ENCODE results near the gene CELF1. TPM values are rescaled to one million over a fixed set of nuclear protein-coding genes. Genes with fewer than 3 reads are reported as not detected.

CELF1 gene
- total and polyA plus RNA-seq, 9 of the 15 experiments (the other 6 are each of a cell fraction or from before 2014, with no cell fraction given): 11.3 to 142 (median 77.4) TPM

DNA sequence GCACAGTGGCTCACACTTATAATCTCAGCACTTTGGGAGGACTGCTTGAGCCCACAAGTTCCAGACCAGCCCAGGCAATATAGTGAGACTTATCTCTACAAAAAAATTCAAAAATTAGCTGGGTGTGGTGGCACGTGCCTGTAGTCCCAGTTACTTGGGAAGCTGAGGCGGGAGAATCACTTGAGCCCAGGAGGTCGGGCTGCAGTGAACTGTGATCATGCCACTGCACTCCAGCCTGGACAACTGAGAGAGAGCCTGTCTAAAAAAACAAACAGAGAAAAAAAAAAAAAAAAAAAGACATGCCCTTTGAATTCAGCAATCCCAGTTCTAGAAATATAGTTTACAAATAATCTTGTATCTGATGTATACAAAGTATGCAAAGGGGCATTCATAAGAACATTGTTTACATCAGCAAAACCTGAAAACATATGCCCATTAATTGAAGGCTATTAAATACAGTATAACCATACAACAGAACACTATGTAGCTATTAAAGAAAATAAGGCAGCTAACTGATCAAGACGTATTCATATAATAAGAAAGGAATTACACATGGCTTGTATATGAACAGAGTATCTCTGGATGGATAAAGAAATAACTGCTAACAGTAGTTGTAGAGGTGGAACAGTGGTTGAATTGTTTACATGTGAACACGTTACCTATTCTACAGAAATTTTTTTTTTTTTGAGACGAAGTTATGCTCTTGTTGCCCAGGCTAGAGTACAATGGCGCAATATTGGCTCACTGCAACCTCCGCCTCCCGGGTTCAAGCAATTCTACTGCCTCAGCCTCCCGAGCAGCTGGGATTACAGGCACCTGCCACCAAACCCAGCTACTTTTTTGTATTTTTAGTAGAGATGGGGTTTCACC lies 35.7 kb downstream of the CELF1 start:
- 72% methylated on average over 10 of the region's 10 CpGs for WGBS (ENCODE audit: insufficient coverage, low coverage, missing lambda C conversion rate)
- Histone ChIP-seq H3K4me2 (ENCODE audit: insufficient read depth, low read length) (no peak overlapping the region), H3K9ac (ENCODE audit: insufficient read depth in 1 of 2, low read depth in 2 of 2, low read length in 2 of 2) (no peak overlapping the region), H3K79me2 (ENCODE audit: control insufficient read depth, insufficient read depth, low read length) (peaks cover 96% of the 10 kb centered on the region), H3K27ac (ENCODE audit: extremely low read depth, low read depth, low read length) (no peak overlapping the region), H2AFZ (ENCODE audit: low read depth, low read length) (no peak overlapping the region), H3K4me3 (no peak overlapping the region), H3K9me3 (replicated peaks; ENCODE audit: control insufficient read depth, insufficient read depth, low read depth, low read length) (no peaks in the 10 kb centered on the region), H3K27me3 (ENCODE audit: control insufficient read depth in 2 of 2, insufficient read depth in 2 of 2, low read length in 2 of 2) (no peaks in the 10 kb centered on the region), H3K4me1 (replicated peaks in 1 of 2; ENCODE audit: control insufficient read depth in 2 of 2, insufficient read depth in 2 of 2, low read length in 2 of 2) (peaks cover 27 to 43% of the 10 kb centered on the region in 2 experiments), H3K36me3 (ENCODE audit: control insufficient read depth, insufficient read depth, low read length) (peaks cover 3% of the 10 kb centered on the region; the same call in 1 of the 3 replicates), H4K20me1 (replicated peaks; ENCODE audit: control insufficient read depth, insufficient read depth, low read length) (peaks cover 32% of the 10 kb centered on the region), H3K9me1 (ENCODE audit: control insufficient read depth, insufficient read depth, low read length) (peaks cover 7% of the 10 kb centered on the region)
- FAIRE-seq: no peak
- intact Hi-C loops (cut with micrococcal nuclease): no loop called here
- BruUV-seq (replicated peaks): no TSS peak
- ATAC-seq: no peak
- in situ Hi-C loops (cut with MboI): no loop called here
- CTCF ChIA-PET (ENCODE audit: low intra/inter-chr PET ratio): no interaction called here
- POLR2A ChIA-PET: interaction anchor here (0.9 to 3.8 kb wide), 9 partner anchors 8 to 23 kb away, joined by 3 to 10 read pairs (median 4); no protein-coding TSS in a partner anchor
- DNase-seq (ENCODE audit: extremely low read depth in 1 of 4, low spot score in 3 of 4): no peak
- TF ChIP-seq CEBPB (tag; IDR thresholded peaks at IDR 0.05) (no peak), ZNF431 (CRISPR knock-in tag; IDR thresholded peaks at IDR 0.05) (no peak), SNRNP70 (optimal IDR thresholded peaks at IDR 0.05; ENCODE audit: low read depth, low read length) (no peak), LARP7 (IDR thresholded peaks at IDR 0.05) (no peak), ASH1L (IDR thresholded peaks at IDR 0.05; ENCODE audit: borderline replicate concordance, low read depth, partially characterized antibody) (no peak), KLF1 (tag; IDR thresholded peaks at IDR 0.05) (no peak)
